SIG-M5 (cell line): ENCODE measurements around the gene FUCA1.

Experiments used
- DNase-seq: peaks from one replicate; lab custom pipeline; 2025; lab: John Stamatoyannopoulos, UW

FUCA1 gene

GRCh38 chr1:23801338-23801748, 66.7 kb downstream of the FUCA1 start:
- DNase-seq: no peak

GRCh38 chr1:23800400-23801337, 67.4 kb downstream of the FUCA1 start, which contains the start of gene GALE:
Gene GALE (minus strand): TSS chr1:23800754. CDS start chr1:23799007, 1,747 bp downstream.
- DNase-seq: peak; percentile 49

GRCh38 chr1:23799570-23800399, 68.3 kb downstream of the FUCA1 start:
- DNase-seq: no peak

GRCh38 chr1:23799255-23799569, 68.9 kb downstream of the FUCA1 start:
- DNase-seq: no peak

- DNase-seq: no peak
These were observed 69.4 kb downstream of the FUCA1 start for GRCh38 chr1:23798662-23799142.

GRCh38 chr1:23797478-23798448, 70.3 kb downstream of the FUCA1 start:
- no peak for DNase-seq

- no peak for DNase-seq
These were observed 71.4 kb downstream of the FUCA1 start for GRCh38 chr1:23796466-23797271.

- DNase-seq: no peak
These were observed 72.2 kb downstream of the FUCA1 start for GRCh38 chr1:23795676-23796465.
